ENCODE results near the gene TOX2.

The TOX2 gene

GRCh38 chr20:43959920-43960227 lies 45.2 kb downstream of the TOX2 start:
- no peak for DNase-seq

- no peak for DNase-seq
Observed at GRCh38 chr20:43960231-43960630, 45.6 kb downstream of the TOX2 start.

DNA sequence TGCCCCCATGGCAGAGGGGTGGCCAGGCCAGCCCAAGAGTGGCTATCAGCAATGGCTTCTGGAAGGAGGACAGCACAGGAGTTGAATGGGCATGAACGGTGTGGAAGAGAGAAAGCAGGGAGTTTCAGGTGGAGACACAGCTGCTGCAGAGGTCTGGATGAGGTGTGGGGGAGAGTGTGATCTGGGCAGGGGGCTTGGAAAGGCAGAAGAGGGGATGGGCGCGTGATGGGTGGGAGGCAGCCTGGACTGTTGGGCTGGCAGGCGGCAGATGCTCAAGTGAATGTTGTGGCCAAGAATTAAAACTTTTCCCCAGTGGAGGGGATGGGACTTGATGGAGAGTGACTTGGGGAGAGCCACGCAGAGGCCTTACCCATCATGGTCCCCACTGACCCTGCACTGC lies 46.5 kb downstream of the TOX2 start:
- DNase-seq = no peak

GRCh38 chr20:43961541-43962471 lies 47.2 kb downstream of the TOX2 start:
- no peak for DNase-seq

DNA sequence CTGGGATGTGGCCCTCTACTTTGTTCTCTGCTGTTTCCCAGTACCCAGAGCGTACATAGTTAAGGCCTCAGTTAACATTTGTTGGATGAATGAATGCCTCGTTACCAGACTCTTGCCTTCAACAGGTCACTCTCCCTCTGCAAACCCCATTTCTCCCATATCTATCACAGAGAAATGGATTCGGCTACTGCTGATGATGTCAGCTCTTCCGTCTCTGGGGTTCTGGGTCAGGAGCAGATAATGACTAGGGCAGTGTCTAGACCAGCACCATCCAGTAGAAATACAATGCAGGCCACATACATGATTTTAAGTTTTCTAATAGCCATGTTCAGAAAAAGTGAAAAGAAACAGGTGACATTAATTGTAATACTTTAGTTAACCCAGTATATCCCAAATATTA lies 47.9 kb downstream of the TOX2 start:
- no peak for DNase-seq

- no peak for DNase-seq
Observed at GRCh38 chr20:43963233-43963632, 48.6 kb downstream of the TOX2 start.

DNA sequence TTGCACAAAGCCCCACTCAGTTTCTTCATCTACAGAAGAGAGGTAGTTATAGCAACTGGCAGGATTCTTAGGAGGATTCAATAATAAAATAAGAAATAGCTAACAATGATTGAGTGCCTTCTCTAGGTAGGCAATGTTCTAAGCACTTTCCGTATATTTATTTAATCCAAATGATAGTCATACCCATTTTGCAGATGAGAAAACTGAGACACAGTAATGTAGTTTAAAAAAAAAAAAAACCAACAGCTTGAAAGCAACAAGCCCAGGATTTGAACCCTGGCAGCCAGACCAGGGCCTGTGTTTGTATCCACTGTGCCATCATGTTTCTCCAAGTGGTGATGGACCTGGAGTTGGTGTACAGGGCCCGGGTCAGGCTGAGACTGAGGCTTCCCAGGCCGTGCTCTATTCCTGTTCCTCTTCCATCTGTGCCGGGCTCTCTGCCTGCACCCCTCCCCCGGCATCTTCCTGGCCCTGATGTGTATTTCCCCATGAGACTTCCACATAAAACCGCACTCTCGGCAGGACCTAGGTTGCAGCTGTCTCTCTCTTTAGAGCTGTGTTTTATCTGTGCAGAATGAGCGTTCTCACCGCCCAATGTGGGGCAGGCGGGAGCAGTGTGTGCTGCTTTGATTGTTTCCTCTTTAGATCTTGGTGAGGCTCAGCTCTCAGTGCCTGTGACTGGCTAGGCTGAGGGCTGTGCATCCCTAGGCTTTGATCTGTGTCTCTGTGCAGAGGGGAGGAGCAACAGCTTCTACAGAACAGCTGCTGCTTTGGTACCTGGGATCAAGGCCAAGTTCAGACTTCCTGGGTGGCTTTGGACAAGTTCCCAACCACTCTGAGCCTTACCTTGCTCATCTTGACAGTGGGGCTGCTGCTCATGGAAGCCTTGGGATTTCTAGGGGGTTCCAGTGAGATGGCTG lies 49.5 kb downstream of the TOX2 start:
- DNase-seq = peak; percentile 53

- DNase-seq = no peak
Observed at GRCh38 chr20:43968341-43969000, 53.8 kb downstream of the TOX2 start.

DNA sequence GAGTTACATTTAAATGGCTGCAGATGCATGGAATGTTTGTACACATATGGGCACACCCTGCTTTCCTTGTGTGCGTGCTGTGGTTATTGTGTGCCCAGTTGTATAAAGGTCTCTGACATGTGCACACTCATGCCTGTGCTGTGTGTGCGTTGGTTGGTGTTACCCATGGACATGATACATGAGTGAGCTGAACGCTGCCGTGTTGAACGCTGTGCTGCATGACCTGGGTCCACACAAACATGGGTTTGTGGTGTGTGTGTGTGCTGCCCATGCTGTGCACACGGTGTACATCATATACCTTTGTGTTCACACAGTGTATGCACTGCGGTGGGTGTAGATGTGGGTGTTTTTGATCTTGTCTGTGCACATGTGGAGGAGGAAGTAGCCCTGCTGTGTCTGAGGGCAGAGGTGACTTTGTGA lies 54.4 kb downstream of the TOX2 start:
- no peak for DNase-seq

GRCh38 chr20:43969501-43970182 lies 55.0 kb downstream of the TOX2 start:
- DNase-seq = no peak

GRCh38 chr20:43971267-43971666 lies 56.6 kb downstream of the TOX2 start:
- DNase-seq = no peak

GRCh38 chr20:43972051-43972450 lies 57.4 kb downstream of the TOX2 start:
- DNase-seq = no peak

GRCh38 chr20:43972692-43973091 lies 58.0 kb downstream of the TOX2 start:
- DNase-seq = no peak

DNA sequence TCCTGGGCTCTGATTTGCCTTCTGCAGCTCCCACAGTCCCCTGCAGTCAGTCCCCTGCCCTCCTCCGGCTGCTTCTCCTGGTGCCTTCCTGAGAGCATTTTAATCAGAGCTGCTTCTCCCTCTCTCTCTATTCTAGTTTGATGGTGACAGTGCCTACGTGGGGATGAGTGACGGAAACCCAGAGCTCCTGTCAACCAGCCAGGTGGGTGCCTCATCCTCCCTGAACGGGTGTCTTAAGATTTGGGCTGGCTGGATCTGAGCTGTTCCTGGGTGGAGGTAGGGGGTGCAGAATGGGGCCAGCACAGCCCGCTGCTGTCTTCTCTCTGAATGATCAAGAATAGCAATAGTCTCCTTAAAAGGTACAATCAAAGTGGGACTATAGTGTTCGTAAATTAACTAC lies 58.6 kb downstream of the TOX2 start:
- no peak for DNase-seq

DNA sequence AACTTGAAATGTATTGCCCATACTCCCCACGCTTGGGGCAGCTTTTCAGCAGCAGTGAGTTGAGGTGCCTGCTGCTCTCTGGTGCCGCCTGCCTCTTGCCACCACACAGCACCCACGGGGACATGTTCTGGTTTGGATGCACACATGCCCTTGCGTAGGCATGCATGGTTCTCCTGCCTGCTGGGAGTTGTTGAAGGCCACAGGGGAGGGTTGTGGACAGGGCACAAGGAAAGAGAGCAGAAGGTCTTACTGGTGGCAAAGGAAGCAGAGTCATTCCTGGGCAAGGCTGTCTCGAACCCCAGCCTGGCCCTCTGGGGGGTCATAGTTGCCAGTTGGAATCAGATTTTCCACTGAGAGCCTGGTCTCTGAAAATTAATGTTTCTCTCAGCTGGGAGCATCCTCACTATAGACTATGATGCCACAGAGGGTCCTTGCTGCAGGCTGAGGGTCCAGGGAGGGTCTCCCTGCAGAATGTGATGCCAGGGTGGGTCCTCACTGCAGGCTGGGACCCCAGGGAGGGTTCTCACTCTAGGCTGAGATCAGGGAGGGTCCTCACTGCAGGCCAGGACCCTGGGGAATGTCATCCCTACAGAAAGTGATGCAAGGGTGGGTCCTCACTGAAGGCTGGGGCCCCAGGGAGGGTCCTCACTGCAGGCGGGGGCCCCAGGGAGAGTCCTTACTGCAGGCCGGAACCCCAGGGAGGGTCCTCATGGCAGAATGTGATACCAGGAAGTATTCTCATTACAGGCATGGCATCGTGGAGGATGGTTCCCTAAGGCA lies 59.2 kb downstream of the TOX2 start:
- no peak for DNase-seq

GRCh38 chr20:43974695-43975094 lies 60.0 kb downstream of the TOX2 start:
- DNase-seq = no peak

DNA sequence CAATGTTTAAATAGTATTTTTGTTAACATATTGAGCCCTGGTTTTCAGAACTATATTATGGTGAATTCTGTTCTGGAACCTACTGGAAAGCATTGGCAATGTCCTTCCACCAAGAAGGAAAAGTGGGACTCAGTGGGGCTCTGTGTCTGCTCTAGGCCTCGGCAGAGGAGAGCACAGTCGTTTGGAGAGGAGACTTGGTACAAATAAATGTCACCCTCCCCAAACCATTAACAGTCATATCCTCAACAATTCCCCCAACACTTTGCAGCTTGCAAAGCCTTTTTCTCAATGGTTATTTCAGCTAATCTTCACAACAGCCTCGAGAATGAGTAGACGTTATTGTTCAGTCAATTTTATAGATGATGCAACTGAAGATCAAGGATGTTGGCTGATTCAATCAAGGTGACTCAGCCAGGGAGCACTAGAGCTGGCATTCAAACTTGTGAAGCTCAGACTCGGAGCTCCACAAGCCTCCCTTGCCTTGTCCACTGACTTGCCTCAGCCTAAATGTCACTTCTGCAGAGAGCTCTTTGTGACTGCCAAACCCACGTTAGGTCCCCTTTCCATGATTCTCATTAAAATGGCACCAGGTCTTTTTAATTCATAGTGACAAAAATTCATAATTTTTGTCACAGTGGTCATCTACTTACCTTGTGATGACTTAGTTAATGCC lies 60.6 kb downstream of the TOX2 start:
- no peak for DNase-seq

- DNase-seq = no peak
Observed at GRCh38 chr20:43976547-43976946, 61.9 kb downstream of the TOX2 start.

GRCh38 chr20:43977252-43977651 lies 62.6 kb downstream of the TOX2 start:
- no peak for DNase-seq

DNA sequence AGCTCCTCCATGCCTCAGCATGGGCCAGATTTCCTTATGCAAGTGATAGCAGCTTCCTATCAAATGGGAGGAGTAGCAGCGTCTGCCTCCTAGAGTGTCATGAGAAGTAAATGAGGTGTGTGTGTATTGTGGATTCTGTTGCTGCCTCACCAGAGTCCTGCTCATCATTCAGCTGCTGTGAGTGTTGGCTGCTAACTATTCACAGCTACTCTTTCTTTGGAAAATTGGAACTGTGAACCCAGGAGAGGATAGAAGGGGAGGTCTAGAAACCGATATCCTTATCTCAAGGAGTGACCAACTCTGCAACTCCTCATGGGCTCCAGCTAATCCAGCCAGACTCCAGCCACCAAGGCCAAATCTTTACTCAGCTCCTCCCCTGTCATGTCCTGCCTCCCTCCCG lies 63.3 kb downstream of the TOX2 start:
- DNase-seq = no peak

GRCh38 chr20:43979576-43980105 lies 65.0 kb downstream of the TOX2 start:
- no peak for DNase-seq
